Measurements from ENCODE around the gene NPVF. TPM values are rescaled to one million over a fixed set of nuclear protein-coding genes. Genes with fewer than 3 reads are reported as not detected.

The NPVF gene
- total and polyA plus RNA-seq, 2 of the 8 experiments (the other 6 are each of a cell fraction or from before 2014, with no cell fraction given) = not detected

GRCh38 chr7:25256333-25256819 is 28.1 kb upstream of the NPVF start:
- no peaks in the 10 kb centered on the region; a peak in 1 of 4 replicates for H3K9me3 ChIP-seq (ENCODE audit: insufficient read depth in 2 of 2, low read depth in 1 of 2, low read length in 1 of 2)
- H4K8ac ChIP-seq (ENCODE audit: extremely low read depth, insufficient read depth, low read length) = no peak overlapping the region
- H2AK5ac ChIP-seq (ENCODE audit: low read depth, low read length) = no peak overlapping the region
- H3K4ac ChIP-seq (replicated peaks; ENCODE audit: insufficient read length, low read depth, low read length) = no peak overlapping the region
- no peak overlapping the region for H4K5ac ChIP-seq (ENCODE audit: insufficient read length, low read depth, low read length)
- no peak overlapping the region for H2BK20ac ChIP-seq (ENCODE audit: low read length)
- no peak overlapping the region for H3K56ac ChIP-seq (replicated peaks; ENCODE audit: insufficient read length, low read depth, low read length)
- ChIA-PET POLR2A (ENCODE audit: partially characterized antibody) (interaction anchor here (1.1 kb wide), 1 partner anchor 12 kb away, joined by 3 read pairs; no protein-coding TSS in a partner anchor), CTCF (ENCODE audit: partially characterized antibody) (interaction anchor here (0.6 to 8.2 kb wide), 8 partner anchors 10 to 313 kb away, joined by 3 to 158 read pairs (median 4); no protein-coding TSS in a partner anchor)
- no peaks in the 10 kb centered on the region for H3K4me1 ChIP-seq (replicated peaks in 1 of 4; ENCODE audit: control insufficient read depth in 3 of 4, insufficient read depth in 4 of 4, low read length in 3 of 4)
- no peak overlapping the region for H3K23ac ChIP-seq (ENCODE audit: insufficient read length)
- no peaks in the 10 kb centered on the region for H3K79me1 ChIP-seq (ENCODE audit: low read depth, low read length)
- no peak overlapping the region for H3K9ac ChIP-seq (replicated peaks in 1 of 4; ENCODE audit: extremely low read depth in 1 of 4, low read depth in 3 of 4, low read length in 3 of 4)
- H3K79me2 ChIP-seq (ENCODE audit: control insufficient read depth in 1 of 2, insufficient read depth in 2 of 2, low read length in 2 of 2) = no peaks in the 10 kb centered on the region
- no peak overlapping the region for H3K27ac ChIP-seq (ENCODE audit: low read depth, low read length)
- no peak for TF ChIP-seq SAP30 (IDR thresholded peaks at IDR 0.05; ENCODE audit: insufficient read depth, insufficient replicate concordance, low read length)
- TF ChIP-seq CBX5 (IDR thresholded peaks at IDR 0.05; ENCODE audit: low read depth, low read length) = no peak
- TF ChIP-seq RAD21 (IDR thresholded peaks at IDR 0.05 in 1 of 2, conservative IDR thresholded peaks at IDR 0.05 in 1 of 2; ENCODE audit: low read depth in 2 of 2, low read length in 2 of 2) = no peak
- TF ChIP-seq SP1 (IDR thresholded peaks at IDR 0.05; ENCODE audit: low read depth, low read length) = no peak
- no peak for TF ChIP-seq ZNF274 (IDR thresholded peaks at IDR 0.05; ENCODE audit: borderline replicate concordance, extremely low read depth, low read length)
- no peak for TF ChIP-seq TBP (IDR thresholded peaks at IDR 0.05; ENCODE audit: low read depth, low read length)
- no peak for TF ChIP-seq CTBP2 (IDR thresholded peaks at IDR 0.05; ENCODE audit: borderline replicate concordance, insufficient read depth, insufficient read length, low read length)
- no peak for TF ChIP-seq CTCF (IDR thresholded peaks at IDR 0.05; ENCODE audit: control extremely low read depth in 1 of 3, insufficient read depth in 1 of 3, low read depth in 1 of 3, low read length in 3 of 3)
- no peak for TF ChIP-seq PHF8 (conservative IDR thresholded peaks at IDR 0.05; ENCODE audit: low read depth, low read length)
- no peak overlapping the region for H2BK5ac ChIP-seq (ENCODE audit: low read depth, low read length)
- H3K4me2 ChIP-seq (ENCODE audit: insufficient read depth in 1 of 2, low read depth in 2 of 2, low read length in 2 of 2) = no peak overlapping the region
- no peak overlapping the region for H2BK12ac ChIP-seq (ENCODE audit: low read depth, low read length)
- no peaks in the 10 kb centered on the region for H4K20me1 ChIP-seq (replicated peaks in 1 of 2; ENCODE audit: control insufficient read depth in 1 of 2, insufficient read depth in 2 of 2, low read length in 2 of 2)
- H2BK15ac ChIP-seq (ENCODE audit: low read length) = no peak overlapping the region
- peaks cover 3% of the 10 kb centered on the region; the same call in 1 of the 2 replicates for H3K23me2 ChIP-seq (ENCODE audit: low read depth, low read length)
- 94% methylated on average over 6 of the region's 6 CpGs; no CpG with 5 or more reads in 1 of the 2 experiments for WGBS, 2 experiments (ENCODE audit: extremely low coverage in 1 of 2, insufficient coverage in 1 of 2, insufficient read length in 1 of 2, insufficient replicate concordance in 2 of 2, low coverage in 1 of 2, low lambda C conversion rate in 2 of 2, missing lambda C conversion rate in 1 of 2)
- no peak for FAIRE-seq
- no peak overlapping the region for H3K4me3 ChIP-seq (ENCODE audit: extremely low read depth in 1 of 4, insufficient read depth in 2 of 4, low read depth in 3 of 4, low read length in 4 of 4)
- no peak overlapping the region for H4K91ac ChIP-seq (replicated peaks; ENCODE audit: insufficient read length, low read length)
- no peaks in the 10 kb centered on the region; a peak in 1 of 7 replicates for H3K27me3 ChIP-seq (replicated peaks in 1 of 4; ENCODE audit: control insufficient read depth in 3 of 4, extremely low read depth in 1 of 4, insufficient read depth in 3 of 4, low read length in 3 of 4)
- no peak overlapping the region for H3K18ac ChIP-seq (ENCODE audit: extremely low read depth, low read length)
- no peak for DNase-seq (ENCODE audit: low read depth in 1 of 2, low spot score in 2 of 2)
- H2AFZ ChIP-seq (ENCODE audit: low read length) = no peak overlapping the region
- H3K36me3 ChIP-seq (ENCODE audit: control insufficient read depth in 2 of 4, insufficient read depth in 4 of 4, low read length in 3 of 4) = no peaks in the 10 kb centered on the region
- no peak overlapping the region for H3K14ac ChIP-seq (ENCODE audit: insufficient read length)
- H2BK120ac ChIP-seq (replicated peaks; ENCODE audit: low read depth, low read length) = no peak overlapping the region

All from H1 (cell line).